Measurements from ENCODE around the gene DCBLD2.

Gene DCBLD2

DNA sequence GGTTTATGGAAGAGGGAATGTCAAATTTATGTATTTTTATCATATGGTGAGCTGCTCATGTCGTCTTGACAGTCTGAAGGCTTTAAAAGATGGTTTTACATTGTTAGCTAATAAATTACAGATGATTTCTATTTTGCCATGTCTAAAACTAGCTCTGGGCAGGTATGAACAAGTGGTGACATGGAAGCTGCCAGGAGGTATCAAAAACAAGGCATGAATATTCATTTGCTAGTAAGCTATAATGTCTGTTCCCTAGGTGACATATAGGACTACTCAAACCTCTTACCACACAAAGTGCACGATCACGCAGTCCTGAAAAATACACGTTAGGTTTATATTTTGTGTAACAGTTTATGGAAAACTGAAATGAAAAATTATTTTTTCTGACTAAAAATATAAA lies 103.6 kb downstream of the DCBLD2 start:
- no peak for DNase-seq (ENCODE audit: low read depth in 2 of 3, low spot score in 2 of 3)

GRCh38 chr3:98796334-98796733 lies 105.2 kb downstream of the DCBLD2 start:
- DNase-seq (ENCODE audit: low read depth in 2 of 3, low spot score in 2 of 3): no peak

DNA sequence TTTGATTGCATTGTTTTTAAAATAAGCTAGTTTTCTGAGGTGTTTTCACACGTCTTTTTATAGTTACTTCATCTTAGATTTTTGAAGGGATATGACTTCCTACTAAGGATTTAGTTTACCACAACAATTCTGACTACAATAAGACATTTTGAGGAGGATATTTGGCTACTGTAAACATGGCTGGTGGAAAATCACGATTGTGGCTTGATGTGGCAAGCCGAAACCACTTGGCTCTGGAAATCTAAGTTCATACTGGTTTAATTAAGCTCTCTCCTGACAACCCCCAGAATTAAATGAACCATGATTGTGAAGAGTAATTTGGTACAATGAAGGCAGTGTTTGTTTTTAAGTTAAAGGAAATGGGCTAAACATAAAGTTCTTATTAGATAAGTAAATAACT lies 107.5 kb downstream of the DCBLD2 start:
- DNase-seq (ENCODE audit: low read depth in 2 of 3, low spot score in 2 of 3): no peak

- no peak for DNase-seq (ENCODE audit: low read depth in 2 of 3, low spot score in 2 of 3)
Measured at GRCh38 chr3:98791341-98792325, 109.9 kb downstream of the DCBLD2 start.

DNA sequence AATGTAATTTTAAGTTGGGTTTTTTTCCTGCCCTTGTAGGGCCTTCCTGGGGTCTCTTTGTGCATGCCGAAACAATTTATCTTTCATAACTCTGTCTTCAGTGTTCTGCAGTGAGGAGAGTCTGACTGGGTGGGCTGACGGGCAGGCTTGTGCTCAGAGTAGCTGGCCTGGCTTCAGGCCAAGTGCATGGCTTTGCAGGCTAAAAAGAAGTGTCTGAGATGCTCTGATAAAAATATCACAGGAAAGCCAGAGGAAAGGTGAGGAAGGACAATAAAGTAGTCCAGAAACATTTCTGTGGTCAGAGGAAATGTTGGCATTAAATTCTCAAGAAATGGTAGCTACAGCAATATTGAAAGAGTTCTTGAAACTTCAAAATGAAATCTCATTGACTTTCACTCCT lies 112.8 kb downstream of the DCBLD2 start:
- DNase-seq (ENCODE audit: low read depth in 2 of 3, low spot score in 2 of 3): no peak

GRCh38 chr3:98787181-98787580 lies 114.3 kb downstream of the DCBLD2 start:
- DNase-seq (ENCODE audit: low read depth in 2 of 3, low spot score in 2 of 3): no peak

DNA sequence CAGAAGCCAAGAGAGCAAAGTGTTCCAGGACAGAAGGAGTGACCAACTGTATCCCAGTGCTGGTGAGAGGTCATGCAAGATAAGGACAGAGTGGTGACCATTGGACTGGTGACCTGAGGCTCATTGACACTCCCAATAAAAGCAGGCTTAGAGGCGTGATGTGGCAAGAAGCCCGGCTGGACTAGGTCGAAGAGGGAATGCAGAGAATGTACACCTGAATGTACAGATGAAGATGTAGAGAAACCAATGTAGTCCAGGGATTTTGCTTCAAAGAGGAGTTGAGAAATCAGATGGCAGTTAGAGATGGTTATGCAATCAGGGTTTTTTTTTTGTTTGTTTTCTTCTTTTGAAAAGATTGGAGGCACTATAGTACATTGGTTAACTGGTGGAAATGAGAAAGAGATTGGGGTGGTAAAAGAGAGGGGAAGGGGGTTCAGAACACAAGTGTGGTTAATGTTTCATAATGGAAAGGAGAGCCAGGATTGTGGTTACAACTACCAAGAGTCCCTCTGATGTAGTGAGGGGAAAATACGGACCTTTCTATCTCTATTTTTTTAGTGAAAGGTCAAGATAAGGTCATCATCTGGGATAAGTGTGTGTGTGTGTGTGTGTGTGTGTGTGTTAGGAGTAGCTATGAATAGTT lies 115.0 kb downstream of the DCBLD2 start:
- DNase-seq (ENCODE audit: low read depth in 2 of 3, low spot score in 2 of 3): no peak

GRCh38 chr3:98784666-98785600 lies 116.6 kb downstream of the DCBLD2 start:
- no peak for DNase-seq (ENCODE audit: low read depth in 2 of 3, low spot score in 2 of 3)

- DNase-seq (ENCODE audit: low read depth in 2 of 3, low spot score in 2 of 3): no peak
Measured at GRCh38 chr3:98784042-98784441, 117.5 kb downstream of the DCBLD2 start.

DNA sequence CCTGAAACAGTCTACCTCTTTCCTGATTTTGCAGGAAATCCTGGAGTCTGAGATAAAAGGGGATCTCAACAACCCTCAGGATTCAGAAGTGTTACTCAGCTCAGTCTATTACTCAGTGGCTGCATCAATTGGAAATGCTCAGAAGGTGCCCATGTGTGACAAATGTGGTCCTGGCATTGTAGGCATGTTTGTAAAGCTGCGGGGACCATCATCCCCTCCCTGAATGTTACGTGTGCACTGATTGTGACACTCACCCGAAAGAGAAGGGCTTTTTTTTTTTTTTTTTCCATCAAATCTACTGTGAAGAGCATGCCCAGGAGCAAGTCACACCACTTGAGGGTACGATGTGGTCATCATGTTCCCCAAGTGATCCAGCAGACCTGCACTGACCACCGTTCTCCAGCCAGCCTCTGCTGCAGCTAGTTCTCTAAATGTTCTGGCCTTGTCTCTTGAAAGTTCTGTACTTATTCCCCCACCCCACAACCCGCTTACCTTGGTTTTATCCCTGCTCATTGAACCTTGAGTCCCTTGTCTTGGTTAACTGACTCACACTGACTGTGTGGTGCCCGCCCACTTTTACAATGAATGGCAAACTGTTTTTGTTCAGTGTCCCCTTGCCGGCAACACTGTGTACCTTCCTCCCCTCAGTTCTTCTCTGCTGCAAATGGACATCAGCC lies 118.5 kb downstream of the DCBLD2 start:
- DNase-seq (ENCODE audit: low read depth in 2 of 3, low spot score in 2 of 3): no peak

DNA sequence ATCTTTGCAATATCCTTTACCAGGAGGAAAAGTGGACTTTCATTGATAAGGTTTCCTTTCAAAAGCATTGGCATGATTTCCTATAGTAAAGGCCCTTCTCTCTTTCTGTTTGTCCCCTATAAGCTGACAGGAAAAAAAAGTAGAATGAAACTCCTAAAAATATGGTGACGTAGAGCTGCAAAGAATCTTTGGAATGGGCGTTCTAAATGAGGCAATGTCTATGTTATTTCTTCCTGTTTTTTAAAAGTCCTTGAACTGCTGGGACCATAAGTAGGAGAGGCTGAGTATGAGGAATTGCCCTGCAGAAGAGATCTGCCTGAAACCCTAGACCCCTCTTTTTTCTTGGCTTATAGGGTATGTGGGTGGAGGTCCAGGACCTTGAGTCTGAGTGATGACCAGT lies 121.2 kb downstream of the DCBLD2 start:
- DNase-seq (ENCODE audit: low read depth in 2 of 3, low spot score in 2 of 3): no peak

- DNase-seq (ENCODE audit: low read depth in 2 of 3, low spot score in 2 of 3): no peak
Measured at GRCh38 chr3:98779541-98780335, 121.8 kb downstream of the DCBLD2 start.

- DNase-seq (ENCODE audit: low read depth in 2 of 3, low spot score in 2 of 3): no peak
Measured at GRCh38 chr3:98778852-98779413, 122.6 kb downstream of the DCBLD2 start.

DNA sequence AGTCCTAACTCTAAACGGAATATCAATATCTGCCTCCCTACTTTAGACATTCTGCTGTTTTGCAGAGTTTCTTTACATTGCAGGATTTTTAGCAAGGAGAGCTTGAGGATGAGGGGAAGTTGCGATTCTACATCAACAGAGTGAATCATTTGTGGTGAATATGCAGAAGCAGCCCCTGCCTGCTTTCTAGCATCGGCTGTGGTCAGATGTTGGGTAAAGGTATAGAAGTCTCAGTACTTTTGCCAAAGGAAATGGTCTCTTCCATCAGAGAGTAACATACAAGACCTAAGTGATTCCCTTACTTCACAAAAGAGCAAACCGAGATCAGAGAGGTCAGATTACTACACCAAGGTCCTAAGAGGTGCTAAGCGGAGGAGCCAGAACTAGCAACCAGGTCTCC lies 123.1 kb downstream of the DCBLD2 start:
- no peak for DNase-seq (ENCODE audit: low read depth in 2 of 3, low spot score in 2 of 3)

GRCh38 chr3:98777801-98778220 lies 123.7 kb downstream of the DCBLD2 start:
- no peak for DNase-seq (ENCODE audit: low read depth in 2 of 3, low spot score in 2 of 3)

DNA sequence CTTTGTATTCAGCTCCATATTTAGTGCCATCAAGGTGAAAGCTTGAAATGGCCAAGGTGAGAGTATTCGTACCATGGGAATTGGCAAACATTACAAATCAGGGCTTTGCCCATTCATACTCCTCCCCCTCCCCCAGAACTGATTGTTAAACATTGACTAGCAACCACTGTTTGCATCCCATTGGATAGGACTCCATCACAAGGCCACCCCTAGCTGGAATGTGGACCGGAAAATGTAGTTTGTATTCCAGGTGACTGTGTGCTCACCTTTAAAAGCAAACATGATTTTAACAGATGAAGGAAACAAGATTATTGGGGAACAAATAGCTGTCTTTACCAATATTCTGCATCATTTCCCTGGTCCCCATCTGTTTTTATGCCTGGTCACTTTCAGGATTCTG lies 124.2 kb downstream of the DCBLD2 start:
- DNase-seq (ENCODE audit: low read depth in 2 of 3, low spot score in 2 of 3): no peak

GRCh38 chr3:98776140-98776493 lies 125.4 kb downstream of the DCBLD2 start:
- DNase-seq (ENCODE audit: low read depth in 2 of 3, low spot score in 2 of 3): no peak

DNA sequence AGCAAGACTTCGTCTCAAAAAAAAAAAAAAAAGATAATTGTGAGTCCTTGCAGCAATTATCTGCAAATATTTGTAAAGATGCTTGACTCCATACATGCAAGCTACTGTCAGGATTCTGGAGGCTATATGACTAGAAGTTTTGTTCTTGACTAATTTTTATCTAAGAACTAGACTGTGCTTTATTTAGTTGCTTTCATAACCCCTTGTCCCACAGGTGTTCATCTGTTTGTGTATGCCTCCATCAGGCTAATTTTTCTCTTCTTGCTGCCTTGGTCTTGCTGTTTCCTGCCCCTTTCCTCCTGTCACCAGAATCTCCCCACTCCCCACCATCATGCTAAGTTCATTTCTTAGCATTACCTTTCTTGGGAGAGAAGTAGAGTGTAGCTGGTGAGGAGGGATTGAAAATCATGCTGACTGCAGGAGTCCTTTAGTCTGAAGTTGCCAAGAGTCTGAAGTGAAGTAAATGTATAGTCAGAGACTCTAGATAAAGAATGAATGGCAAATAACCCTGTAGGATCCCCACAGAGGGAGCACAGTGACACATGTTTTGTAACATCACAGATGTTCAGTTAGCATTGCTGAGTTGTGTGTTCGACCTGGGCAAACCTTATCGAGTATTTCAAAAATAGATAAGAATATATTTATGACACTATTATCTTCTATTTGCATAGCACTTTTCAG lies 125.9 kb downstream of the DCBLD2 start:
- DNase-seq (ENCODE audit: low read depth in 2 of 3, low spot score in 2 of 3): no peak

GRCh38 chr3:98772022-98772421 lies 129.5 kb downstream of the DCBLD2 start:
- DNase-seq (ENCODE audit: low read depth in 2 of 3, low spot score in 2 of 3): no peak
